ENCODE results near the gene SHISAL1. TPM values are rescaled to one million over a fixed set of nuclear protein-coding genes. Genes with fewer than 3 reads are reported as not detected.

The SHISAL1 gene
- total RNA-seq, 1 donor: 11.4 TPM

DNA sequence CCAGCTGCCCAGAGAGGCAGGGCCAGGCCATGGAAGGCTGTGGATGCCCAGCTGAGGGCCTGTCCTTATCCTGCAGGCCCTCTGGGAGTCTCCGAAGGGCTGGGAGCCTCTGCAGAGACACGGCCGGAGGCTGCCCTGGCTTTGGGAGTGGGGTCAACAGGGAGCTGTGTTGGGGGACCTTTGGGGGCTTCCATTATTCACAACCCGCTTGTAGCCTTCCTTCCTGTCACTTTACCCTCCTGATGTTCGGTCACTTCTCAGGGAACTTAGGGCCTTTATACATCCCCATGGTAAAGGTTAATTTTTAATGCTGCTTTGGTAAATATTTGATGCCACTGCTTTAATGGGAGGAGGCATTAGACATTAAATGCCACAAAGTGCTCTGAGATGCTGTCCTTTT is 44.9 kb downstream of the SHISAL1 start:
- TF ChIP-seq, protein P1, sequence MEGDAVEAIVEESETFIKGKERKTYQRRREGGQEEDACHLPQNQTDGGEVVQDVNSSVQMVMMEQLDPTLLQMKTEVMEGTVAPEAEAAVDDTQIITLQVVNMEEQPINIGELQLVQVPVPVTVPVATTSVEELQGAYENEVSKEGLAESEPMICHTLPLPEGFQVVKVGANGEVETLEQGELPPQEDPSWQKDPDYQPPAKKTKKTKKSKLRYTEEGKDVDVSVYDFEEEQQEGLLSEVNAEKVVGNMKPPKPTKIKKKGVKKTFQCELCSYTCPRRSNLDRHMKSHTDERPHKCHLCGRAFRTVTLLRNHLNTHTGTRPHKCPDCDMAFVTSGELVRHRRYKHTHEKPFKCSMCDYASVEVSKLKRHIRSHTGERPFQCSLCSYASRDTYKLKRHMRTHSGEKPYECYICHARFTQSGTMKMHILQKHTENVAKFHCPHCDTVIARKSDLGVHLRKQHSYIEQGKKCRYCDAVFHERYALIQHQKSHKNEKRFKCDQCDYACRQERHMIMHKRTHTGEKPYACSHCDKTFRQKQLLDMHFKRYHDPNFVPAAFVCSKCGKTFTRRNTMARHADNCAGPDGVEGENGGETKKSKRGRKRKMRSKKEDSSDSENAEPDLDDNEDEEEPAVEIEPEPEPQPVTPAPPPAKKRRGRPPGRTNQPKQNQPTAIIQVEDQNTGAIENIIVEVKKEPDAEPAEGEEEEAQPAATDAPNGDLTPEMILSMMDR (IDR thresholded peaks at IDR 0.05; ENCODE audit: insufficient read depth, low read length): no peak
- no peak overlapping the region for H3K4me3 ChIP-seq (ENCODE audit: low read depth, low read length)
- DNase-seq (ENCODE audit: low read depth): no peak

DNA sequence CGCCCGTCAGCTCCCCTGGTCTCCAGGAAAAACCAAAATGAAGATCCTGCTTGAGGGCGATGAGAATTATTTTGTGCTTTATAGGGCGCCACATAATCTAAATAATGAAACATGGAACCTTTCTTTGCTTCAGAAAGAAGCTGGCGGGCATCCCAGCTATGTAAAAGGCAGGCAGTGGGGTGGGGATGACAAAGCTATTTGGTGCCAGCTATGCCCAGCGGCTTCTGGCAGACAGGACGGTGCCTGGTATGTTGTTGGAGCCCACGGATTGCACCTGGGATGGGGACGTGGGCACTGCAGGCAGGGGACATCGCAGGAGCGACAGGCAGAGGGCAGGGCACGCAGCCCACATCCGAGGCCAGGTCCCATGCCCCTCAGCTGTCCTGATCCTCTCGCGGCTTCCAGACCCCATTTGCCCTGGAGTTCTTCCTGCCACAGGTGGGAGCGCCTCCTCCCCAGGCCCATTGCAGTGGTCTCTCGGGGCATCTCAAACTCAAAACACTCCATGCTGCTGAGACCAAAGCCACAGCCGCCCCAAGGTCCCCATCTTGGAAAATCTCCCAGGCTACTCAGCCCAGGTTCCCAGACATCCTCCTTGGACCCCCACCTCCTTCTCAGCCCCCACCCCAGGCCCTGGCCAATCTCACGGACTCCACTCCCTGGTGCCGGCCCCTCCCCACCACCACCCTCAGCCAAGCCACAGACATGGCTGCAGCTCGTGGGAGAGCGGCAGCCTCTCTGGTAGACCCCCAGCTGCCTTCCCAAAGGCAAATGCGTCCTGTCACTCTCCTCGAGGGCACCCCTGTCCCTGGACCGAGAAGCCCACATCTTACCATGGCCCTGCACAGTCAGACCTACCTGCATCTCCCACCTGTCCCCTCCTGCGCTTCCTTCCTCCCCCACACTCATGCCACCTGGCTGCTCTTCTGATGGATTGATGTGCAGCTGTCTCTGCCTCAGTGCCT is 45.7 kb downstream of the SHISAL1 start:
- TF ChIP-seq, protein P1 (IDR thresholded peaks at IDR 0.05; ENCODE audit: insufficient read depth, low read length): no peak
- DNase-seq (ENCODE audit: low read depth): no peak
- no peak overlapping the region for H3K4me3 ChIP-seq (ENCODE audit: low read depth, low read length)

DNA sequence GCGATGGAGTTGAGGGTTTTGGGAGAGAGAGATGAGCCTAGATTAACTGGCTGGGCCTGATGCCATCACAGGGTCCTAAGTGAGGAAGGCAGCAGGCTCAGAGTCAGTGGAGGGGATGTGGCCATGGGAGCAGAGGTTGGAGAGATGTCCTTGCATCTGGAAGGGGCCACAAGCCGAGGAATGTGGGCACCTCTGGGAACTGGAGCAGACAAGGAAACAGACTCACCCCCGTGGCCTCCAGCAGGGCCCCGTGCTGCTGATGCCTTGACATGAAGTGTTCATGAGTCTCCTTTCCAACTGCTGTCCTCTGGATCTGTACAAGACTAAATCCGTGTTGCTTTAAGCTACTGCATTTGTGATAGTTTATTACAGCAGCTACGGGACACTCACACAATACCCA is 49.2 kb downstream of the SHISAL1 start:
- DNase-seq (ENCODE audit: low read depth): no peak
- no peak overlapping the region for H3K4me3 ChIP-seq (ENCODE audit: low read depth, low read length)
- TF ChIP-seq, protein P1 (IDR thresholded peaks at IDR 0.05; ENCODE audit: insufficient read depth, low read length): no peak

DNA sequence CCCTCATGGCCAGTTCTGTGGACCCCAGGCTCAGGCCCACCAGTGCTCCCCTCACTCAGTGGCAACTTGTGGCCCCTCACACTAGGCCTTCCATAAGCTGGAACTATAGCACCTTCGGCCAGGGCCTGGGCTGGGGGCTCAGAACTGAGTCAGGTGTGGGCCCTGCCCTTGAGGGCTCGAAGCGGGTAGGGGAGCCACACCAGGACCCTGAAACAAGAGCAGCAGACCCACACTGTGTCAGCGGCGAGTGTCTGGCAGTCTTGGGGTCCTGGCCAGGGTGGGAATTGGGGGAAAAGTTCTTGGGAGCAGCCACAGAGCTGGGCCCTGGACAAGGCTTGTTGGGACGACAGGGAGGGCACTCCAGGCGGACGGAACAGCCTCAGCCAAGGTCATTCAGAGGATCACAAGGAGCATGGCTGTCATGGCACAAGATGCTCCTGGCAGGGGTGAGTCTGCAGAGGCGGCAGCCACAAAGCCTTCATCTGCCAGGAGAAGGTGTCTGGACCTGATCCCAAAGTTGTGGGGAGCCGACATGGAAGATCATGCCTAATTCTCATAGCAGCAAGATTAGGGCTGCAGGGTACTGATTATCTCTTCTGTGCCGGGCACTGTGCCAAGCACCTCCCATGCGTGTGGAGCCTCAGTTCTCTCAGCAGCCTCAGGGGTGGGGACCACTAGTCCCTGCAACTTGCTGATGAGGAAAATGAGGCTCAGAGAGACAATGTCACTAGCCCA is 50.7 kb downstream of the SHISAL1 start:
- H3K4me3 ChIP-seq (ENCODE audit: low read depth, low read length): no peak overlapping the region
- DNase-seq (ENCODE audit: low read depth): peak; percentile 39
- TF ChIP-seq, protein P1 (IDR thresholded peaks at IDR 0.05; ENCODE audit: insufficient read depth, low read length): no peak

DNA sequence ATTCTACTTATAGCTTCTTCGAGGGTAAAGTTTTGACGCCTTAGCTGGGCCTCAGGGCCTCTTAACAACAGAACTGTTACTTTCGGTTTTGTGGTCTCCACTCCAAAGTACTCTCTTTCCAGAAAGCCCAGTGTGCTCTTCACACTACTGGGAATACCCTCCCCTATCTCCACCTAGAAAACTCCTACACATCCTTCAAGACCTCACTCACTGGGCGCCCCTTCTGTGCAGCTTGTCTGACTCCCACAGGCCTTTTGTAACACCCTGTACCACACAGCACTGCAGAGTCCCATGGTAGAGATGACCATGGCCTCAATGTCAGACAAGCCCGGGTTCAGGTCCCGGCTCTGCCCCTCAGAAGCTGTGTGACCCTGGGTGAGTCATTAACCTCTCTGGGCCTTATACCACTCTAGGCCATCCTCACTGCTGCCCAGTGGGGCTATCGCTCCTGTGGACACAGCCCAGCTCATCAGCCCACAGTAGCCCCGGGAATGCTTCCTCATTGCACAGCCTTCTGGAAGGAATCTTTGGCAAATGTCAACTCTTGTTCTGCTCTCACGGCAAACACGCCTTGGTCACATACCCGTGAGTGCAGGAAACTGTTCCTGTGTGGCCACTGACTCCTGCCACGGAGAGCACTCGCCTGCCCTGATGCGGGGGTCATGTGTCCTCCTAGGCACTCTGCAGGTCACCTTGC is 51.4 kb downstream of the SHISAL1 start:
- H3K4me3 ChIP-seq (ENCODE audit: low read depth, low read length): no peak overlapping the region
- TF ChIP-seq, protein P1 (IDR thresholded peaks at IDR 0.05; ENCODE audit: insufficient read depth, low read length): no peak
- no peak for DNase-seq (ENCODE audit: low read depth)

DNA sequence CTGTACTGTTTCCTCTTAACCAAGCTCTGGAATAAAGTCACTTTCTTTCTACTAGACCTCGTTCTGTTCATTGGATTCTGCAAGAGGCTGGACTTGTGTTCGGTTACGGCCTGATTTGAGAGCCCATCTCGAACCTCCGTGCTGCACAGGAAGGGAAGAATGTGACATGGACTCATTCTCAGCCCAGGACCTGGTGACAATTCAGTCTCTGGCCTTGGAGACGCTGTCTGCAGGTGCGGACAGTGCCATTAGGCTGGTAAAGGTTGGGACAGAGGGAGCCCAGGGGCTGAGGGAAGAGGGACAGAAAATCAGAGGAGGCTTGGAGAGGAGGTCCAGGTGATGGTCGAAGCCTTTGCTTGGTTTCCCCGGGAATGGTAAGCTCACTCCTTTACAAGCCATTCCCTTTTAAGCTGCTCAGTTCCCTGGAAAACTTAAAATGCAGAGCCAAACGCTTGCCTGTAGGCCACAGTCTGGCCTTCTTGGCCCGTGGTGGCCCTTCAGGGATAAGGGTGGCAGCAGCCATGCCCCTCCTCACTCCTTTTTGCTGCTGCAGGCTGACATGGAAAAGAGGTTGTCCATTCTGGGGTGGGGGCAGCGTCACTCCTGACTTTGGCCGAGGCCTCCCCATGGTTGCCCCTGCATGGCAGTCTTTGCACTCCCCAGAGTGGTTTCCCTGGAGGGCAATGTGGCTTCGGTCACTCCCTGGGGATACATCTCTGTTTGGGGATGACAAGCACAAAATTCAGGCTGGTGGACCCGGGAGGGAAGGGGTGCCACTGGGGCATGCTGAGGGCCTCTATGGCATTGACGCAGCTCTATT is 52.3 kb downstream of the SHISAL1 start:
- no peak for DNase-seq (ENCODE audit: low read depth)
- TF ChIP-seq, protein P1 (IDR thresholded peaks at IDR 0.05; ENCODE audit: insufficient read depth, low read length): no peak
- no peak overlapping the region for H3K4me3 ChIP-seq (ENCODE audit: low read depth, low read length)

Measured in fibroblast of the aortic adventitia (primary cell).